Uterus (tissue), 2 donors: ENCODE data around the gene SRRM3.
"Not testable (repeated sequence)": the region's sequence is repeated elsewhere in the genome, so short reads cannot be mapped to it uniquely, and the experiment has no call there.

ENCODE experiments used
- POLR2A ChIP-seq, 2 donors: fragments of 450-650 bp; IDR thresholded peaks; one replicate each; pipeline ENCODE4 v1.6.1; 2016; ENCODE audit warnings: antibody characterized with exemption in 2 of 2, mild to moderate bottlenecking in 1 of 2, moderate library complexity in 1 of 2
- TF ChIP-seq, protein P1 (sequence below), 4 experiments: fragments of 200-600 bp in 2 of 4; fragments of 450-650 bp in 2 of 4; sonication (generic) in 2 of 4; IDR thresholded peaks; one replicate each; pipeline ENCODE4 v1.5.1; 2016 to 2019; ENCODE audit warnings: antibody characterized with exemption in 4 of 4, mild to moderate bottlenecking in 2 of 4, moderate library complexity in 1 of 4

DNA sequence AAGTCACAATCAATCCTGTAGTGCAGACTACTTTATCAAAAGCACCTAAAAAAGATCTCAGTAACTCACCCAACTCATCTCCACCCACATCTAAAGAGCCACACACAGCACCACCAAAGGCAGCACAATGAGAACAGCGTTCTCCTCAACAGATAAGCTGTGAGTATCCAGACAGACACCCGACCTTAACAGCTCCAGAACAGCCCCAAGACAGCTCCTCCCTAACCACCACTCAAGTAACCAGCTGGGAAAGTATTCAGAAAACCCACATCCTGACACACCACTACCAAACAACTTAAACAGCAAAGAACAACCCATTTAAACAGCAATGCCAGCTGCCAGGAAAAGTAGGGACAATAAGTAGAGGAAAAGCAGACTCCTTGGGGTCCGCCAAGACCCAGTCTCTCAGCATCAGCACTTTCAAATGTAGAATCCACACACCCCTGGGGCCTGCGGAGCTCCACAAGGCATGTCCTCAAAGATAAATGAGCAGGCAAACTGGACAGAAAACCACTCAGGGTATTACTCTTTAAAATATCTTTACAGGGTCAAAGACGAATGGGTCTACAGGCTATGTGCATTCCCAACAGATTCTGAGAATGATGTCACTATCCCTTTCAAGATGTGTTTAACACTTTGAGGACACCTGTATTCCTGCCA, 48.0 kb upstream of the SRRM3 start:
- TF ChIP-seq, protein P1, sequence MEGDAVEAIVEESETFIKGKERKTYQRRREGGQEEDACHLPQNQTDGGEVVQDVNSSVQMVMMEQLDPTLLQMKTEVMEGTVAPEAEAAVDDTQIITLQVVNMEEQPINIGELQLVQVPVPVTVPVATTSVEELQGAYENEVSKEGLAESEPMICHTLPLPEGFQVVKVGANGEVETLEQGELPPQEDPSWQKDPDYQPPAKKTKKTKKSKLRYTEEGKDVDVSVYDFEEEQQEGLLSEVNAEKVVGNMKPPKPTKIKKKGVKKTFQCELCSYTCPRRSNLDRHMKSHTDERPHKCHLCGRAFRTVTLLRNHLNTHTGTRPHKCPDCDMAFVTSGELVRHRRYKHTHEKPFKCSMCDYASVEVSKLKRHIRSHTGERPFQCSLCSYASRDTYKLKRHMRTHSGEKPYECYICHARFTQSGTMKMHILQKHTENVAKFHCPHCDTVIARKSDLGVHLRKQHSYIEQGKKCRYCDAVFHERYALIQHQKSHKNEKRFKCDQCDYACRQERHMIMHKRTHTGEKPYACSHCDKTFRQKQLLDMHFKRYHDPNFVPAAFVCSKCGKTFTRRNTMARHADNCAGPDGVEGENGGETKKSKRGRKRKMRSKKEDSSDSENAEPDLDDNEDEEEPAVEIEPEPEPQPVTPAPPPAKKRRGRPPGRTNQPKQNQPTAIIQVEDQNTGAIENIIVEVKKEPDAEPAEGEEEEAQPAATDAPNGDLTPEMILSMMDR (IDR thresholded peaks at IDR 0.05), result not testable (repeated sequence)
- TF ChIP-seq POLR2A (IDR thresholded peaks at IDR 0.05), result not testable (repeated sequence)
